Muscle of back (tissue), 11 donors: Measurements from ENCODE around the gene ADGRG7. TPM values are rescaled to one million over a fixed set of nuclear protein-coding genes. Genes with fewer than 3 reads are reported as not detected.
"Not testable (repeated sequence)": the region's sequence is repeated elsewhere in the genome, so short reads cannot be mapped to it uniquely, and the experiment has no call there.

Experiments used
- DNase-seq, 3 donors: peaks; one replicate each; pipeline versions ENCODE4 v3.0.0 to v3.0.0-alpha.2; 2013
- polyA plus RNA-seq, 10 donors: library from polyadenylated mRNA; unstranded; fragments of 120-200 nt; gene quantifications; one replicate each; pipeline ENCODE4 v1.2.1, GENCODE V29; 2013; ENCODE audit not compliant: insufficient read length in 10 of 10

The ADGRG7 gene
- polyA plus RNA-seq, 10 donors, result 0.04 TPM; not detected in 9

GRCh38 chr3:100645913-100646312, 36.5 kb downstream of the ADGRG7 start:
- no peak for DNase-seq

DNA sequence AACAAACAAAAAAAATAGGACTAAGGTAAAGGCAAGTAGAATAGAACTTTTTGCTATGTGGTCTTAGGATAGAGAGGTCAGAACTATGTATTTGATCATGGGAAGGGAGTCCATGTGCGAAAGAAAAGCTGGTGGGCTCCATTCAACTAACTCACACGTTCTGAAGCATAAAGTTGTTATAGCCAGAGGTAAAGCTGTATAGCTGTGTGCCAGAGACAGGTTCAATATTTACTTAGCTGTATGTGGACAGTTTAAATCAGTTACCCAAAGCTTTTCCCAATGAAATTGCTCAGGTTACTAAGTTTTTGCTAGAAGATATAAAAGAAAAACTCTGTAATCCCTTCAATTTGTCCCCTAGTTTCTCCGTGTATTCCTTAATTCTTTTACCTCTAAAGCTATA, 37.8 kb downstream of the ADGRG7 start:
- no peak for DNase-seq

GRCh38 chr3:100647657-100648056, 38.3 kb downstream of the ADGRG7 start:
- no peak for DNase-seq

DNA sequence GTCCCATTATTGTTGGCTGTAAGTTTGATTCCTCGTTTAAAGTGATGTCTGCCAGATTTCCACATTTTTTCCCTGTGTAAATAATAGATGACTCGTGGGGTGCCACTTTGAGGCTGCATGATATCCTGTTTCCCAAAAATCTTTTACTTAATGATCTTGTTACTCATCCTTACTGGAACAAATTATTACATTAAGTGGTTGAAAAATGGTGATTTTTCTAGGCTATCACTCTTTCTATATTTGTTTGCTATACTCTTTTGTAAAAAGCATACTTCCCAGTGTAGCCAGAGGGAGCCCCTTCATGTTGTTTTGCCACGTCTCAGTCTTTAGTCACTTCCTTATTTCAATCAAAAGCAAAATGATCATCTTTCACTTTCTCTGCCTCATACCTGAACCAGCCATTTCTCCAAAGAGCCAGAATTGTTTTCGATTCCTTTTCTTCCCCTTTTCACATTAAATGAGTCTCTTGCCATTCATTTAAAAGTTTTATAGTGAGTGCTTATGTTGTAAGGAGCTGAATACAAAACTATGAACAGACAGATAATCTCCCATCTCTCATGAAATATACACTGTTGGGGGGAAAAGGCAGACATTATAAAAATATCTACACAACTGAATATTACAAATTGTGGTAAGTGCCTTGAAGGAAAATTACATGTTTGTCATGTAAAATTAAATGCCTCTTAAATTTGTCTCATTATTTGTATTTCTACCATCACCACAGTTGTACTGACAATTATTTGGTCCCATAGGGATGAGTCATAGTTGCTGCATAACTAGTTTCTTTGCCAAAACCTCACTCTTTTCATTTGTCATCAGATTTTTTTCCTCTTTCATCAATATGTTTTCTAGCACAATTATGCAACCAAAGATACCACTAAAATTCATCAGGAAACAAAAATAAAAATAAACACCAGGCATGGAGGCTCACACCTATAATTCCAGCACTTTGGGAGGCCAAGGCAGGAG, 41.5 kb downstream of the ADGRG7 start:
- DNase-seq, result peak; percentile 34 to 62 (median 44)

DNA sequence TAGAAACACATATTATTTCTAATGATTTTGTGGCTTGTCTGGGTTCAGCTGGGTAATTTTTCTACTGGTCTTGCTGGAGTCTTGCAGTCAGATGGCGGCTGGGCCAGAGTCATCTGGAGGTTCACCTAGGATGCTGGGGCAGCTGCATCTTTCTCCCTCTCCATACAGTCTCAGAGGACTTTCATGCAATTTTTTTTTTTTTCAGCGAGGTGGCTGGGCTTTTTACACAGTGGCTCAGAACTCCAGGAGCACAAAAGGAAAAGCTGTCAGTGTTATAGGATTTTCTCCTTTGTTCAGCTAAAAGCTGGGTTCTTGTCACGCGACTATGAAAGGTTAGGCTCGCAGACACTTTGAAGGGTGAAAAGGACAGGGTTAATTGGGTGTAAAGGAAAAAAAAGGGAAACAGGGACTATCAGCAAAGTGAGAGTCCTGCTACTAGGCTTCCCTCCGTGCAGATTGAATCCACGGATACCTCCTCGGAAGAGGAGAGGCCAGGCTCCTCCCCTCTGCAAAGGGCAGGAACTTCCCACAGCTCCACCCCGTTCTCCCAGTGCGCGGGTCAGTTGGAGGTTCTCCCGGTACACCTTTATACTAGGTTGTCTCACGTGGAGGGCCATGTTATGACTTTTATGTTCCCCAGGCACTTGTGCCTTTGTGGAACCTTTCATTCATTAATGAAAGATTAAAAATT, 44.3 kb downstream of the ADGRG7 start:
- DNase-seq, result no peak

DNA sequence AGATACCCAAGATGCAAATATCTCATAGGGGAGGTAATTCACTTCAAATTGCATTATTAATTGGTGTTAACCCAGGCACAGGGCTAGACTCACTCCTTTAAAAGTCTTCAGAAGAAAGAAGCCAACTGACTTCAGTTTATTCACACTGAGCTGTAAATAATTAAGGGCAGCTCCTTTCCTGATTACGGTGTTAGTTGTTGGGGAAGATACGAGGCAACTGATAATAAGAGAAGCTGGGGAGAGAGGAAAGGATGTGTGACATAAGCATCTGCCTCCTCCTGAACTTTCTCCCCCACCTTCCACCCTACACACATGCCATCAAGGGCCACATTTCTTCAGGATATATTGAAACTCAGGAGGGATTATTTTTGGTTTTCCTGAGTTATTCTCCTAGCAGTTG, 47.5 kb downstream of the ADGRG7 start:
- no peak for DNase-seq

- DNase-seq, result not testable (repeated sequence)
Observed at GRCh38 chr3:100661294-100661693, 51.9 kb downstream of the ADGRG7 start.

DNA sequence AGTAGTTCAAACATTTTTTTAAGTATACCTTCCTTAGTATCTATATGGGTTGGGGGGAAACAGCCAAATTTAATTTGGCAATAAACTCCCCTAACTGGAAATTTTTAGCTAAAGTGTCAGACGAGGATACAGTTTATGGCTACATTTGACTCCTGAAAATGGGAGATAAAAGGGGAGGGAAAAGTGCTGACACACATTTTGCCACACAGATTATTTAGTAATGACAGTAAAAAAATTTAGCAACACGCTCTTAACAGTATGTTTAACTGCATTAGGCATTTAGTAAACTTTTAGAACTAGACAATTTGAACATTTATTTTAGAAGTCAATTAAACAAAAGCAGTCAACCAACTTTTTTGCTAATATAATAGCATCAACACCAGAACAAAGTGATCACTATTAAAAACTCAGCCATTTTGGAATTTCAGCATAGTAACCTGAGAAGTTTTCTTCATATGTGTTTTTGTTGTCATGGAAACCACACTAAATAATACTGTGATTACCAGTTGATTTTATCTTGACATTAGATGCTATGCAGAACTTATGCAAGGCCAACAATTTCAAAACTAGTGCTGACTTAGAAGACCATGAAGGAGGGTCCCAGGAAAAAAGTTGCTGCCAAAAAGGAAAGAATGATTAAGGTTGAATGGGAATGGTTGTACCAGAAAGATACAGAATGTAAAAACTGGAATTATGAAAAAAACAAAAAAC, 52.9 kb downstream of the ADGRG7 start:
- peak in 1 of 3 donors; percentile 3 for DNase-seq

DNA sequence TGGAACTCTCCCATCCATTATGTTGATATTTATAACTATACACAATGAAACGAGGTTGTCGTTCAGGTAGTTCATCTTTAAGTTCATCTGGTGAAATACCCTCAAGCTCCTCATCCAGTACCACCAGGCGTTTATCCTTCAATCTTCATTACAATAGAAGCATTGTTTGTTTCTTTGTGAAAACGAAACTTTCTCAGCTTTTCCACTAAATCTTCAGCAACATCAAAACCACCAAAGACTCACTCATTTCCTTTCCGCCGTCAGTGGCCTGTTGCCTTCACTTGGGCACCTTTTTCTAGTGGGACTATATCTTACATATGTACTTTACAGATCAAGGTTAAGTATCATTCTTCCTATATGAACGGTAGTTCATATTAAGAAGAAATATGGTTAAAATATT, 55.8 kb downstream of the ADGRG7 start:
- DNase-seq, result no peak

DNA sequence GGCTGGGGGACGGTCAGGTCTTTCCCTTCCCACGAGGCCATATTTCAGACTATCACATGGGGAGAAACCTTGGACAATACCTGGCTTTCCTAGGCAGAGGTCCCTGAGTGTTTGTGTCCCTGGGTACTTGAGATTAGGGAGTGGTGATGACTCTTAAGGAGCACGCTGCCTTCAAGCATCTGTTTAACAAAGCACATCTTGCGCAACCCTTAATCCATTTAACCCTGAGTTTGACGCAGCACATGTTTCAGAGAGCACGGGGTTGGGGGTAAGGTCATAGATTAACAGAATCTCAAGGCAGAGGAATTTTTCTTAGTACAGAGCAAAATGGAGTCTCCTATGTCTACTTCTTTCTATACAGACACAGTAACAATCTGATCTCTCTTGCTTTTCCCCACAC, 57.3 kb downstream of the ADGRG7 start:
- DNase-seq, result not testable (repeated sequence)

- DNase-seq, result not testable (repeated sequence)
Observed at GRCh38 chr3:100667316-100667715, 57.9 kb downstream of the ADGRG7 start.

GRCh38 chr3:100670995-100671394, 61.6 kb downstream of the ADGRG7 start:
- DNase-seq, result not testable (repeated sequence)

DNA sequence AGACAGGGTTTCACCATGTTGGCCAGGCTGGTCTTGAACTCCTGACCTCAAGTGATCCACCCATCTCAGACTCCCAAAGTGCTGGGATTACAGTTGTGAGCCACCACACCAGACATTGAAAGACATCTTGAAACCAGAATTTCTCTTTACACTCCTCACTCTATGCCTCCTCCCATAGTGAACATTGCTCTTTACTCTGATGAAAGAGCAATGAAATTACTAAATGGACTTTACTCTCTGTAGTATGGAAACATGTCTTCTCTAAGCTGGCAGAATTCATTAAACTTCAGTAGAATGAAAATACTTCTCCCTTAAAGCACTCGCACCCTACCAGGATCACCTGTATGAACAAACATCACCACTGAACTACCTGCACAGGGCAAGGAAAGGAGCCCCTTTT, 72.1 kb downstream of the ADGRG7 start:
- DNase-seq, result no peak

DNA sequence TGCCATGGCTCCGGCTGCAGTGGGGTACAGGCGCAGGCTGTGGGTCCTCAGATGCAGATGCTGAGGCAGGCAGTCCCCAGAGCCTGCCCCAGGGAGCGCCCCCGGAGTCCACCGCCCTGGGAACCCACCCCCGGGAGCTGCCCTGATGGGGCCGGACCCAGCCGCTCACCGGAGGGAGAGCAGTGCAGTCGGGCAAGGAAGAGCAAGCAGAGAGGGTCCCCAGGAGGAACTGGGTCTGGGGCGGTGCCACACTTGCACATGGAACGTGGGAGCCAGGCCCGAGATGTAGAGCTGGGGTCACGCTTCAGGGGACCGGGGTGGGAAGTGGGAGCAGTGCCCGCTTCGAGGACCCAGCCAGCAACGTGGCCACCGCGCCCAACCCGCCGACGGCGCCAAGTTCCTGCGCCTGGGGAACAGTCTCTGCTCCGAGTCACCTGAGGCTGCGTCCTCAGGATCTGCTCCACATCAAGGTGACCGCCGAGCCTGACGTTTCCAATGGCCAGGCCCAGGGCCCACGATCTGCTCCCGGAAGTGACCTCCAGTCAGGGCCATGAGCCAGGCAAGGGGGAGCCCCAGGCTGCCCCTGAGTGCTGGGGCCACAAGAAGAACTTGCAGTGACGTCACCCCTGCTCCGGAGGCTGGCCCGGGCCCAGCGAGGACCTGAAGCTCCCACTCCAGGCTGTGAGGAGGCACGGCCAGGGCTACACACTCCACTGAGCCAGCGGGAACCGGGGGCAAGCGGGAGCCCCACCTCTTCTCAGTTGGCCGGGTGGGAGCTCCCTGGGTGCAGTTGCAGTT, 72.9 kb downstream of the ADGRG7 start:
- no peak for DNase-seq

- no peak for DNase-seq
Observed at GRCh38 chr3:100682854-100683760, 73.7 kb downstream of the ADGRG7 start.

DNA sequence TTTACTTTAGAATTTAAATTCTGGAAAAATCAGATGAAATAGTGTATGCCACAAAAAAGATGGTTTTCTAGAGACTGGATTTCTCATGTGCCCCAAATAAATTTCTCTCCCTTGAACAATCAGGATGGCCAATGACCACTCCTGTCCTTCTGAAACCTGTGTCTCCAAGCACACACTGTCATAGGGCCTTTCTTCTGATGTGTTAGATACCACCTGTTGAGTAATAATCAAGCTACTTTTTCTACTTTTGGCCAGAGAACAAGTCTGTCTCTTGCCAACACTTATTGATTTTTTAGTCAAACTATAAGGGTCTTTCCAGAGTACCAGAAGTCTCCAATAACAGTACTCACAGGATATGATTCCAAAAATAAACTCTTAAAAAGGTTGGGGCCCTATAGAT, 83.8 kb downstream of the ADGRG7 start:
- no peak for DNase-seq

- DNase-seq, result peak in 1 of 3 donors; percentile 28
Observed at GRCh38 chr3:100695696-100696095, 86.3 kb downstream of the ADGRG7 start.

- DNase-seq, result no peak
Observed at GRCh38 chr3:100696161-100696560, 86.8 kb downstream of the ADGRG7 start.

GRCh38 chr3:100697172-100697571, 87.8 kb downstream of the ADGRG7 start:
- DNase-seq, result no peak

DNA sequence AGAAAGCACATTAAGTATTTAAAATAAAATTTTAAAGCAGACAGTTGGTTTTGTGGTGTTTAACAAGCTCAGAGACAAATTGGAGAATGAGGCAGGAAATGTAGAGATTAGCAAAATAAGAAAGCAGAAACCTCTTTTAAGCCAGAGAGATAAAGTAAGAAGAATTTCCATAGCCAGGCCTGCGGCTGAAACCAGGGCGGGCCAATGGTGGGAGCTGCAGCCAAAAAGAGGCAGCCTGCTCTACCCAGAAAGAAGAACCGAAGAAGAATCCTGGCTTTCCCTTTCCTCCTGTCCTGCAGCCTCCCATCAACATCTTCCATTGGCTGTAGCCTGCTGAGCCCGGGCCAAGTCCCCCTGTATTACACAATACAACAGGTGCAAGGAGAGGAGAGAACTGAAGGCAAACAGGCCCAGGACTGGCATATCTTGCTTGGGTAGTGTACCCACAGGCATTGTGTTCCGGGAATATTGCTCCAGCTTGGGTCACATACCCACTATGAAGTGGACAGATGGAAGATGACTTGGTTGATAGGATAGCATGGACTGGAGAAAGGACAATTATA, 88.4 kb downstream of the ADGRG7 start:
- DNase-seq, result no peak
